Esophagus squamous epithelium (tissue), 4 donors: ENCODE data around the gene PRR3.

Source experiments
- CTCF ChIP-seq, 6 experiments: fragments of 450-650 bp in 4 of 6; fragments of 200-600 bp in 2 of 6; sonication (generic) in 2 of 6; IDR thresholded peaks; one replicate each; pipeline ENCODE4 v1.5.1; 2016 to 2019; ENCODE audit warnings: antibody characterized with exemption in 6 of 6, mild to moderate bottlenecking in 4 of 6, moderate library complexity in 4 of 6
- POLR2A ChIP-seq, 4 donors: fragments of 450-650 bp; IDR thresholded peaks; one replicate each; pipeline ENCODE4 v1.6.1; 2017; ENCODE audit warnings: antibody characterized with exemption in 4 of 4, mild to moderate bottlenecking in 4 of 4, moderate library complexity in 3 of 4

- TF ChIP-seq POLR2A (IDR thresholded peaks at IDR 0.05) (no peak), CTCF (IDR thresholded peaks at IDR 0.05) (no peak)
Measured at GRCh38 chr6:30554404-30554803, 2.7 kb upstream of the PRR3 start.
